ENCODE data around the gene LOX.

Gene LOX

GRCh38 chr5:122076669-122077365, 1.2 kb downstream of the LOX start:
- in situ Hi-C loops (cut with MboI; ENCODE audit: low sequenced_read_pairs, unreplicated experiment): no loop called here
- peak; percentile 64 for DNase-seq (ENCODE audit: low spot score)
- TF ChIP-seq CTCF (IDR thresholded peaks at IDR 0.05; ENCODE audit: borderline replicate concordance, control extremely low read depth, extremely low read depth, insufficient read depth, missing control alignments): peak; percentile 81

GRCh38 chr5:122076050-122076461, 2.0 kb downstream of the LOX start:
- in situ Hi-C loops (cut with MboI; ENCODE audit: low sequenced_read_pairs, unreplicated experiment): no loop called here
- no peak for DNase-seq (ENCODE audit: low spot score)
- TF ChIP-seq CTCF (IDR thresholded peaks at IDR 0.05; ENCODE audit: borderline replicate concordance, control extremely low read depth, extremely low read depth, insufficient read depth, missing control alignments): no peak

- in situ Hi-C loops (cut with MboI; ENCODE audit: low sequenced_read_pairs, unreplicated experiment): no loop called here
Measured at GRCh38 chr5:122073864-122074263, 4.2 kb downstream of the LOX start.

GRCh38 chr5:122073018-122073417, 5.0 kb downstream of the LOX start:
- TF ChIP-seq CTCF (IDR thresholded peaks at IDR 0.05; ENCODE audit: borderline replicate concordance, control extremely low read depth, extremely low read depth, insufficient read depth, missing control alignments): no peak
- in situ Hi-C loops (cut with MboI; ENCODE audit: low sequenced_read_pairs, unreplicated experiment): no loop called here
- DNase-seq (ENCODE audit: low spot score): no peak

More at GRCh38 chr5:122073864-122074263, 4.2 kb downstream of the LOX start:
- no peak for DNase-seq (ENCODE audit: low spot score)
- TF ChIP-seq CTCF (IDR thresholded peaks at IDR 0.05; ENCODE audit: borderline replicate concordance, control extremely low read depth, extremely low read depth, insufficient read depth, missing control alignments): no peak

GRCh38 chr5:122067390-122067789, 10.7 kb downstream of the LOX start:
- in situ Hi-C loops (cut with MboI; ENCODE audit: low sequenced_read_pairs, unreplicated experiment): no loop called here
- no peak for DNase-seq (ENCODE audit: low spot score)
- no peak for TF ChIP-seq CTCF (IDR thresholded peaks at IDR 0.05; ENCODE audit: borderline replicate concordance, control extremely low read depth, extremely low read depth, insufficient read depth, missing control alignments)

GRCh38 chr5:122064992-122065391, 13.1 kb downstream of the LOX start:
- in situ Hi-C loops (cut with MboI; ENCODE audit: low sequenced_read_pairs, unreplicated experiment): no loop called here
- no peak for DNase-seq (ENCODE audit: low spot score)
- no peak for TF ChIP-seq CTCF (IDR thresholded peaks at IDR 0.05; ENCODE audit: borderline replicate concordance, control extremely low read depth, extremely low read depth, insufficient read depth, missing control alignments)

Data from GM13976 (cell line).